KMS-11 (cell line): ENCODE measurements around the gene KRTAP10-11.

Experiments used
- H2AFZ ChIP-seq: fragments of 200-600 bp; sonication (generic); 2 replicates; pipeline ENCODE4 v1.6.1; 2016; ENCODE audit warnings: antibody characterized with exemption, mixed run types, low read depth
- H3K27ac ChIP-seq: fragments of 200-600 bp; sonication (generic); 2 replicates; pipeline ENCODE4 v1.6.1; 2016; ENCODE audit warnings: mild to moderate bottlenecking, mixed run types
- H3K27me3 ChIP-seq: fragments of 200-600 bp; sonication (generic); 2 replicates; pipeline ENCODE4 v1.6.1; 2017; ENCODE audit warnings: mild to moderate bottlenecking, low read depth, mixed run types, moderate library complexity; ENCODE audit not compliant: insufficient read depth
- H3K36me3 ChIP-seq: fragments of 200-600 bp; sonication (generic); 2 replicates; pipeline ENCODE4 v1.6.1; 2017; ENCODE audit warnings: mild to moderate bottlenecking, mixed run types; ENCODE audit not compliant: insufficient read depth
- H3K4me1 ChIP-seq: fragments of 200-600 bp; sonication (generic); 2 replicates; pipeline ENCODE4 v1.6.1; 2016; ENCODE audit warnings: mild to moderate bottlenecking, low read depth, mixed run types; ENCODE audit not compliant: poor library complexity, severe bottlenecking
- H3K4me2 ChIP-seq: fragments of 200-600 bp; sonication (generic); 2 replicates; pipeline ENCODE4 v1.7.0; 2016; ENCODE audit warnings: mild to moderate bottlenecking, mixed run types
- H3K4me3 ChIP-seq: fragments of 200-600 bp; sonication (generic); IDR thresholded peaks from 2 replicates; pipeline ENCODE4 v1.6.1; 2017; ENCODE audit warnings: low read depth, low read length, mixed read lengths; ENCODE audit not compliant: insufficient read depth
- H3K79me2 ChIP-seq: fragments of 200-600 bp; sonication (generic); 2 replicates; pipeline ENCODE4 v1.6.1; 2016; ENCODE audit warnings: low read depth, mixed run types; ENCODE audit not compliant: insufficient read depth
- H3K9ac ChIP-seq: fragments of 200-600 bp; sonication (generic); 2 replicates; pipeline ENCODE4 v1.6.1; 2016; ENCODE audit warnings: mild to moderate bottlenecking, mixed run types
- H4K20me1 ChIP-seq: fragments of 200-600 bp; sonication (generic); 2 replicates; pipeline ENCODE4 v1.6.1; 2016; ENCODE audit warnings: mild to moderate bottlenecking, mixed run types; ENCODE audit not compliant: insufficient read depth
- TF ChIP-seq, protein P1 (sequence below): fragments of 200-600 bp; sonication (generic); conservative IDR thresholded peaks from 2 replicates; pipeline ENCODE4 v1.6.1; 2017; ENCODE audit warnings: low read depth, mild to moderate bottlenecking, antibody characterized with exemption, low read length, moderate library complexity, mixed read lengths

The KRTAP10-11 gene

DNA sequence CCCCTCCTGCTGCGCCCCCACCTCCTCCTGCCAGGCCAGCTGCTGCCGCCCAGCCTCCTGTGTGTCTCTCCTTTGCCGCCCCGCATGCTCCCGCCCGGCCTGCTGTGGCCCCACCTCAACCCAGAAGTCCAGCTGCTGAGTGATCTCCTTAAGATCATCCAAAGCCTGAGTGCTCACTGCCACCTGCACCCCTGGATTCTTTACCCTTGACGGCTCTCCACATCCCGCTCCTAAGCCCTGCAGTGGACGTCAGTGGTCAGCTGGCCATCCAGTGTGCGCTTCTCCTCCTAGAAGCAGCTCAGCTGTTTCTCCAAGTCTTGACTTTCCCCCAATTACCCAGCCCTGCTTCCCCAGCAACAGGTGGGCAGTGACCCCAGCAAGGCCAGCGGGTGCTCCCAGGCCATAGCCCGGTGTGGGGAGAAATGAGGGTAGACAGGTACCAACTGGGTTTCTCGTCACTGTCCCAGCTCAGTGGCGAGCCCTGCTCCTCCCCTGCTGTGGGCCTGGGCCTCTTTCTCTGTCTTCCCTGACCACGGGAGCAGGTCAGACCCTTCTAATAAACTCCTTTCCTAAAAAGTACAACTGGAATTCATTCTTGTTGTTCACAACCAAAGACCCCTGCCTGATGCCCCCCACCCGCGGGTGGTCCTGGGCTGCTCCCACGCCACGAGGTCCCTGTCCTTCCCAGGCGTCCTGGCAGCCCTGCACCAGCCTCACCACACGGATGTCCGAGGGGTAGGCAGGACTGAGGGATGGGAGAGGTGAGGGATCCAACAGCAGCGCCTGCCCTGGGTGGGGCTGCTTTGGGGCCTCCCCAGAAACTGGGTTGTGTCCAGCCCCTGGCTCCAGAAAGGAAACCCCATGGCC, 44.4 kb upstream of the KRTAP10-11 start:
- Histone ChIP-seq H3K9ac (no peak overlapping the region), H3K4me3 (no peak overlapping the region), H3K27me3 (peaks cover 51% of the 10 kb centered on the region; the same call in 1 of the 2 replicates)

GRCh38 chr21:44602463-44602850, 43.8 kb upstream of the KRTAP10-11 start:
- H3K4me1 ChIP-seq = no peaks in the 10 kb centered on the region
- no peak overlapping the region for H2AFZ ChIP-seq
- H3K36me3 ChIP-seq = no peaks in the 10 kb centered on the region
- H3K4me2 ChIP-seq = no peak overlapping the region
- no peaks in the 10 kb centered on the region for H3K79me2 ChIP-seq
- TF ChIP-seq, protein P1, sequence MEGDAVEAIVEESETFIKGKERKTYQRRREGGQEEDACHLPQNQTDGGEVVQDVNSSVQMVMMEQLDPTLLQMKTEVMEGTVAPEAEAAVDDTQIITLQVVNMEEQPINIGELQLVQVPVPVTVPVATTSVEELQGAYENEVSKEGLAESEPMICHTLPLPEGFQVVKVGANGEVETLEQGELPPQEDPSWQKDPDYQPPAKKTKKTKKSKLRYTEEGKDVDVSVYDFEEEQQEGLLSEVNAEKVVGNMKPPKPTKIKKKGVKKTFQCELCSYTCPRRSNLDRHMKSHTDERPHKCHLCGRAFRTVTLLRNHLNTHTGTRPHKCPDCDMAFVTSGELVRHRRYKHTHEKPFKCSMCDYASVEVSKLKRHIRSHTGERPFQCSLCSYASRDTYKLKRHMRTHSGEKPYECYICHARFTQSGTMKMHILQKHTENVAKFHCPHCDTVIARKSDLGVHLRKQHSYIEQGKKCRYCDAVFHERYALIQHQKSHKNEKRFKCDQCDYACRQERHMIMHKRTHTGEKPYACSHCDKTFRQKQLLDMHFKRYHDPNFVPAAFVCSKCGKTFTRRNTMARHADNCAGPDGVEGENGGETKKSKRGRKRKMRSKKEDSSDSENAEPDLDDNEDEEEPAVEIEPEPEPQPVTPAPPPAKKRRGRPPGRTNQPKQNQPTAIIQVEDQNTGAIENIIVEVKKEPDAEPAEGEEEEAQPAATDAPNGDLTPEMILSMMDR = no peak
- no peak overlapping the region for H3K9ac ChIP-seq
- H3K4me3 ChIP-seq = no peak overlapping the region
- no peaks in the 10 kb centered on the region for H4K20me1 ChIP-seq
- H3K27ac ChIP-seq = no peak overlapping the region
- peaks cover 45% of the 10 kb centered on the region; the same call in 1 of the 2 replicates for H3K27me3 ChIP-seq

More for the DNA sequence above, 44.4 kb upstream of the KRTAP10-11 start:
- Histone ChIP-seq H3K36me3 (no peaks in the 10 kb centered on the region), H3K27ac (no peak overlapping the region), H2AFZ (no peak overlapping the region), H3K79me2 (no peaks in the 10 kb centered on the region), H3K4me1 (no peaks in the 10 kb centered on the region), H3K4me2 (no peak overlapping the region), H4K20me1 (no peaks in the 10 kb centered on the region)
- TF ChIP-seq, protein P1 = no peak

DNA sequence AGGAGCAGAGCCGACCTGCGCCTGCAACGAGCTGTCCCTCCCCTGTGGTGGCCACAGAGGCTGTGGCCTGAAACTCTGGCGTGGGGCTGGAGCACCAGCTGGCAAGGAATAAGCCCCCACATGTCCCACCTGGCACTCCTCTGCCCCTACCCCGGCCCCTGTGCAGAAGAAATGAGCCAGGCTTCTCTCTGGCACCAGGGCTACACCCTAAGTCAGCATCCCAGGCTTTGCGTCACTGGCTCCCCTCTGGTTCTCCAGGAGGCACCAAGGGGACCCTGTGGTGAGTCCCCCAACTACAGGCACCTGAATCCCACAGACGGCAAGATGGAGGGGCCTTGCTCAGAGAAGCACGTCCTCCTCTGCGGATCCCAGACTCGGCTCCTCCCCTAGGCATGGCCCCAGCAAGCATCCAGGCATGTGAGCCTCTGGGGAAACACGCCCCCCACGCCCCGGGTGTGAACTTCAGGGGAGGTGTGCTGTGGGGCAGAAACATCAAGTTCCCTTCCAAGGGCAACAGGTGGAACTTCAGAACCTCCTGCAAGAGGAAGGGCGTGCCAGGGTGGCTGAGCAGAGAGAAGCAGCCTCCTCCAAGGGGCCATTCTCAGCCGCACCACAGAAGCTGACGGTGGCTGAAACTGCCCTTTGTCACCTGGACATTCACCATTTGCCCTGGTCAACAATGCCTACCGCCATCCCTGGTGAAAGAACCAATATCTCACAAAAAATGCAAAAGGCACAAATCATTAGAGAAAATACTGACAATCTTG, 42.9 kb upstream of the KRTAP10-11 start:
- peaks cover 38% of the 10 kb centered on the region; the same call in 1 of the 2 replicates for H3K27me3 ChIP-seq
- H3K9ac ChIP-seq = no peak overlapping the region
- H3K4me2 ChIP-seq = no peak overlapping the region
- no peaks in the 10 kb centered on the region for H3K36me3 ChIP-seq
- H2AFZ ChIP-seq = no peak overlapping the region
- H3K4me3 ChIP-seq = no peak overlapping the region
- TF ChIP-seq, protein P1 = no peak
- H4K20me1 ChIP-seq = no peaks in the 10 kb centered on the region
- H3K4me1 ChIP-seq = no peaks in the 10 kb centered on the region
- no peak overlapping the region for H3K27ac ChIP-seq
- no peaks in the 10 kb centered on the region for H3K79me2 ChIP-seq

- Histone ChIP-seq H2AFZ (no peak overlapping the region), H3K4me1 (no peaks in the 10 kb centered on the region), H3K4me3 (no peak overlapping the region), H3K9ac (no peak overlapping the region), H3K79me2 (no peaks in the 10 kb centered on the region), H4K20me1 (no peaks in the 10 kb centered on the region), H3K36me3 (no peaks in the 10 kb centered on the region), H3K27me3 (peaks cover 31% of the 10 kb centered on the region; the same call in 1 of the 2 replicates), H3K4me2 (no peak overlapping the region), H3K27ac (no peak overlapping the region)
- TF ChIP-seq, protein P1 = no peak
Observed at GRCh38 chr21:44603911-44604310, 42.3 kb upstream of the KRTAP10-11 start.
